Progenitor cell of endocrine pancreas (in vitro differentiated cells): Measurements from ENCODE around the gene GRIN3A. TPM values are rescaled to one million over a fixed set of nuclear protein-coding genes. Genes with fewer than 3 reads are reported as not detected.
A peak's percentile ranks its signal among the peaks of the same experiment; 100 is the strongest.

Experiments used
- DNase-seq: peaks from one replicate; pipeline ENCODE4 v3.0.0; 2021; ENCODE audit warnings: low spot score; ENCODE audit not compliant: unreplicated experiment
- H3K27ac Mint-ChIP-seq: 2 replicates; pipeline ENCODE4 v1.8.0; 2021; ENCODE audit warnings: mild to moderate bottlenecking, moderate library complexity, mixed read lengths
- H3K27me3 Mint-ChIP-seq: 2 replicates; pipeline ENCODE4 v1.8.0; 2021; ENCODE audit warnings: mixed read lengths
- H3K36me3 Mint-ChIP-seq: 2 replicates; pipeline ENCODE4 v1.8.0; 2022; ENCODE audit warnings: mixed read lengths; ENCODE audit not compliant: insufficient read depth
- H3K4me1 Mint-ChIP-seq: 2 replicates; pipeline ENCODE4 v1.8.0; 2021; ENCODE audit warnings: low read depth, mixed read lengths
- H3K4me3 Mint-ChIP-seq: 2 replicates; pipeline ENCODE4 v1.8.0; 2021; ENCODE audit warnings: low read depth, mild to moderate bottlenecking, moderate library complexity, mixed read lengths
- H3K9me3 Mint-ChIP-seq: 2 replicates; pipeline ENCODE4 v1.8.0; 2021; ENCODE audit warnings: low read depth, mixed read lengths
- CTCF ChIP-seq: fragments of 200-600 bp; sonication (generic); IDR thresholded peaks from one replicate; pipeline ENCODE4 v1.5.0; 2021; ENCODE audit warnings: antibody characterized with exemption, mild to moderate bottlenecking; ENCODE audit not compliant: unreplicated experiment
- total RNA-seq: library from RNA; stranded (reverse); gene quantifications from 2 replicates; pipeline ENCODE4 v1.2.1, GENCODE V29; 2021

Gene GRIN3A
- total RNA-seq, 1 donor from 2014 or later = 0.48 TPM

GRCh38 chr9:101567725-101568350 lies 170.6 kb downstream of the GRIN3A start:
- TF ChIP-seq CTCF = no peak
- DNase-seq = no peak
- Mint-ChIP-seq H3K9me3 (no peaks in the 10 kb centered on the region), H3K4me3 (no peak overlapping the region), H3K27me3 (no peaks in the 10 kb centered on the region), H3K27ac (no peak overlapping the region), H3K4me1 (peaks cover 9% of the 10 kb centered on the region), H3K36me3 (peaks cover 18% of the 10 kb centered on the region)

GRCh38 chr9:101566904-101567724 lies 171.3 kb downstream of the GRIN3A start:
- Mint-ChIP-seq H3K4me1 (peaks cover 9% of the 10 kb centered on the region), H3K9me3 (no peaks in the 10 kb centered on the region), H3K27me3 (no peaks in the 10 kb centered on the region), H3K4me3 (no peak overlapping the region), H3K36me3 (peaks cover 25% of the 10 kb centered on the region), H3K27ac (no peak overlapping the region)
- TF ChIP-seq CTCF = peak; percentile 51
- no peak for DNase-seq

- Mint-ChIP-seq H3K27me3 (no peaks in the 10 kb centered on the region), H3K36me3 (peaks cover 45% of the 10 kb centered on the region), H3K4me1 (no peaks in the 10 kb centered on the region), H3K4me3 (no peak overlapping the region), H3K27ac (no peak overlapping the region), H3K9me3 (peaks cover 10% of the 10 kb centered on the region)
- no peak for DNase-seq
- no peak for TF ChIP-seq CTCF
These were observed 174.2 kb downstream of the GRIN3A start for GRCh38 chr9:101564252-101564651.

- H3K27me3 Mint-ChIP-seq = no peaks in the 10 kb centered on the region
- peaks cover 22% of the 10 kb centered on the region for H3K9me3 Mint-ChIP-seq
- H3K4me1 Mint-ChIP-seq = no peaks in the 10 kb centered on the region
- H3K36me3 Mint-ChIP-seq = peaks cover 52% of the 10 kb centered on the region
- no peak for DNase-seq
- no peak for TF ChIP-seq CTCF
- no peak overlapping the region for H3K4me3 Mint-ChIP-seq
- H3K27ac Mint-ChIP-seq = no peak overlapping the region
These were observed 175.5 kb downstream of the GRIN3A start for GRCh38 chr9:101562966-101563365.

GRCh38 chr9:101561740-101562139 lies 176.7 kb downstream of the GRIN3A start:
- TF ChIP-seq CTCF = no peak
- H3K4me3 Mint-ChIP-seq = no peak overlapping the region
- H3K27ac Mint-ChIP-seq = no peak overlapping the region
- no peaks in the 10 kb centered on the region for H3K27me3 Mint-ChIP-seq
- H3K4me1 Mint-ChIP-seq = no peaks in the 10 kb centered on the region
- H3K36me3 Mint-ChIP-seq = peaks cover 64% of the 10 kb centered on the region
- peaks cover 26% of the 10 kb centered on the region for H3K9me3 Mint-ChIP-seq
- no peak for DNase-seq
